Posterior vena cava (tissue), 2 donors: Measurements from ENCODE around the gene OGT. TPM values are rescaled to one million over a fixed set of nuclear protein-coding genes. Genes with fewer than 3 reads are reported as not detected.
"Not testable (repeated sequence)": the region's sequence is repeated elsewhere in the genome, so short reads cannot be mapped to it uniquely, and the experiment has no call there.

Source experiments
- DNase-seq: peaks from one replicate; pipeline ENCODE4 v3.0.0-alpha.2; 2020; ENCODE audit warnings: low spot score
- intact Hi-C, 2 donors: fragments of 100-400 bp; cut with DNase I; formaldehyde crosslinking; loops; one replicate each; pipeline versions ENCODE4 v1.14.1 to v1.14.2; 2022 to 2023
- total RNA-seq, 2 donors: library from RNA; stranded (reverse); fragmentation: NEBNext Ultra II Directional; extraction: Animal tissue kit (Norgen Biotek cat#: 25700); gene quantifications; one replicate each; pipeline ENCODE4 v1.2.1, GENCODE V29; 2021
- donor health status: DM: yes; HTN: yes; CAD: no.
- donor health status: DM: yes; HTN: yes; CAD: no.

The OGT gene
- total RNA-seq, 2 donors from 2014 or later = 93.0 to 104 TPM

DNA sequence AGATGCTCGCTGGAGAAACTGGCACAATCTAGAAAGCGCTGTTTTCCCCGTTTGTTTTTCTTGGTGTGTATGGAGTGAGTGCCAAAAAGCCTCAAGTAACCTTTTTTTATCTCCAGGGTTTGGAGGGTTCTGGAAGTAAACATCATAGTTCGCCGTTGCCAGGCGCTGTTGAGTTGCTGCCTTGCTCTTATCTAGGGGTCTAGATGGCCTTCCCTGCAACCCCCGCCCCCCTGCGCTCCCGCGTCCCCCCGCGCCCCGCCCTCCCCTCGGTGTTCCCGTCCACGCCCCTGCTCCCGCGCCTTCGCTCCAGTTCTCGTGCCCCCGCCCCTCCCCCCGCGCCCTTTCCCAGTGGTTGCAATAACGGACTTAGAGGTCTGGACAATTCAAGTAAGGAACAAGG, 44.8 kb downstream of the OGT start:
- intact Hi-C loops = no loop called here
- no peak for DNase-seq

- intact Hi-C loops = no loop called here
- no peak for DNase-seq
These were observed 45.6 kb downstream of the OGT start, which contains the start of gene GCNA for GRCh38 chrX:71578253-71579135. TSS of gene GCNA (plus strand) at chrX:71578437. CDS start at chrX:71580822, 2,385 bp downstream.

DNA sequence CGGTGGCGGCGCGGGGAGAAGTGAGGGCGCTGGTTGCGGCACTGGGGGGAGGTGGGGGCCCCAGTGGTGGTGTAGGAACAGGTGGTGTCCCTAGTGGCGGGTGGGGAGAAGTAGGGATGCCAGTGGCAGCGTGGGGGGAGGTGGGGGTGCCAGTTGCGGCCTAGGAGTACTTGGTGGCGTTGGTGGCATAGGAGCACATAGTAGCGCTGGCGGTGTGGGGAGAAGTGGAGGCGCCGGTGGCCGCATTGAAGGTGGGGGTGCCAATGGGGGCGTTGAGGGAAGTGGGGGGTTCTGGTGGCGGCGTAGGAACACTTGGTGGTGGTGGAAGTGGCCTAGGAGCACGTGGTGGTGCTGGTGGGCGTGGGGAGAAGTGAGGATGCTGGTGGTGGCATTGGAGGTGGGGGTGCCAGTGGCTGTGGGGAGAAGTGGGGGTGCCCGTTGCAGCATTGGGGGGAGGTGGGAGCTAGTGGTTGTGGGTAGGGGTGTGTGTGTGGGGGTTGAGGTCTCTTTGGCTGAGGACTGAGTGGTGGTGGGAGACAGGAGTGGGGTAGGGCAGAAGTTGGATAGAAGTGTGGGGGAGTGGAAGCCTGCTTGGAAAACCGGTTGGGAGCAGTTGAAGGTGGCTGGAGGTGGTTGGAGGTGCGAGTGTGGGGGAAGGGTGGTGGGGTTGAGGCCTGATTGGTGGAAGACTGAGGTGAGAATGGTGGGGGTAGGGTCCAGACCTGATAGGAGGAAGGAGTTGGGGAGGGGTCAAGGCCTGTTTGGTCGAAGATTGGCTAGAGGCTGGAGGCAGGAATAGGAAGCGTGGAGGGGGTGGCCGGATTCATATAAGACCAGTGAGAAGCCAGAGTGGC, 46.5 kb downstream of the OGT start:
- intact Hi-C loops = no loop called here
- DNase-seq = no peak

DNA sequence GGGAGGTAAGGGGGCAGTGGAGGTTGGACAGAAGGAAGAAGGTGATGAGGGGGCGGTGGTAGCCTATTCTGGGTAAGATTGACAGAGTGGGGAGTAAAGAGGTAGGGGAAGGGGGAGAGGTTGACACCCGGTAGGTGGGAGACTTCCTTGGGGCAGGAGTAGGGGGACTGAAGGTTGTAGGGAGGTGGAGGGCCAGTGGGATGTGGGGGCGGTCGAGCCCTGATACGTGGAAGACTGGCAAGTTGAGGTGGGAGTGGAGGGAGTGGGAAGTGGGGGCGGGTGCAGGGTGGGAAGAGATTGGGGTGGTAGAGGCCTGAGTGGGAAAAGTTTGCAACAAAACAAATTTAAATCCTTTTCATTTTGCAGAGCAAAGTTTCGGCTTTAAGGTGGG, 47.1 kb downstream of the OGT start:
- intact Hi-C loops = no loop called here
- DNase-seq = no peak

DNA sequence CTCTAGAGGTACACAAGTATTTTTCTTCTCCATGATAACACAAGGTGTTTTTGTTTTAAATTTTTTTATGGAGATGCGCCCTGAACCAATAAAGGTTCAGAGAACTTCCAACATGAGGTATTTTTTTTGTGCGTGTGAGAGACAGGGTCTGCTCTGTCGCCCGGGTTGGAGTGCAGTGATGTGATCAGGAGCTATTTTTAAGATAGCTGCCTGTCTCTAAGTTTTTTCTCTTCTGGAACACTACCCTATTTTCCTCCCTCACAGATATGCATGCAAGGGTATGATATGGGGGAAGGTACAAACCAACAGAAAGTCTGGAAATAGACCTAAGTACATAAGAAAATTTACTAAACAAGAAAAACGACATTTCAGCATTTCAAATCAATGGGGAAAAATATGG, 48.3 kb downstream of the OGT start:
- DNase-seq = no peak
- intact Hi-C loops = no loop called here

GRCh38 chrX:71586929-71587328, 54.0 kb downstream of the OGT start:
- DNase-seq = no peak
- intact Hi-C loops = no loop called here

DNA sequence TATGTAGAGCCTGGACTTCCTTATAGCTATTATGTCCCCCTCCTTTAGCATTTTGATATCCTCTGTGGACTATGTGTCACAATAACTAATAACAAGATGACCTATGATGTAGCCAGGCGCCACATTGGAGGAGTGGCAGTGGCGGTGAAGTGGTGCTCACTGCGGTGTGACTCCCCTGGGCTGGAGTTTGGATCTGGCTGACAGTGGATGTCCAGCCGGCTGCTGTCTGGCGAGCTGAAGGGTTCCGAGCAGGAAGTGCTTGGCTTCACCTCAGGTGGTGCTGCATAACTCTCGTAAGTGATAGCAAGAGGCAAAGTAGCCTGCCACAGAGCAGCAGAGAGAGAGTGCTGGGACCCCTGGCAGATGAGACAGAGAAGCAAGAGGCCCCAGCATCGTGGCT, 60.3 kb downstream of the OGT start:
- DNase-seq, intact Hi-C loops: not testable (repeated sequence)

DNA sequence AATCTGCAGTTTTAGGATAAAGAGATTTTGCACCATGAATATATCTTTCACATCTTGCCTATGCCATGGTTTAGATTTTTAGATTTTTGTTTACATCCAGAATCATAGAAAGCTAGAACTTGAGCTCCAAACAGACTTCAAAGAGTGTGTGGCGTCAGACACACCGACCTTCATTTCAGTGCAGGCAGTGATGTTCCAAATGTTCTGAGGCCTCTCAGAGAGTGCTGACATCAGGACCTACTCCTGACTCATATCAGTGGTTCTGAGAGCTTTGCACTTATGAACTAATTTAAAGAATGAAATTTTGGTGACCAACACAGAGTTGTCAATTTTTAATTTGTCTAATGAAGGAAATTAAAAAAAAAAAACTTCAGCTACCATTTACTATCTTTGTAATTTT, 67.1 kb downstream of the OGT start:
- intact Hi-C loops = no loop called here
- no peak for DNase-seq

- intact Hi-C loops = no loop called here
- DNase-seq = peak; percentile 25
These were observed 70.7 kb downstream of the OGT start for GRCh38 chrX:71603618-71604017.

DNA sequence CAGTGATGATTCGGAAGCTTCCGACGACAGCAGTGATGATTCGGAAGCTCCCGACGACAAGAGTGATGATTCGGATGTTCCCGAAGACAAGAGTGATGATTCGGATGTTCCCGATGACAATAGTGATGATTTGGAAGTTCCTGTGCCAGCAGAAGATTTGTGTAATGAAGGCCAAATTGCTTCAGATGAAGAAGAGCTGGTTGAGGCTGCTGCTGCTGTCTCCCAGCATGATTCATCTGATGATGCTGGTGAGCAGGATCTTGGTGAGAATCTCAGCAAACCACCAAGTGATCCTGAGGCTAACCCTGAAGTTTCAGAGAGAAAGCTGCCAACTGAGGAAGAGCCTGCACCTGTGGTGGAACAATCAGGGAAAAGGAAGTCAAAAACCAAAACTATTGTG, 71.2 kb downstream of the OGT start:
- intact Hi-C loops = no loop called here
- peak; percentile 20 for DNase-seq

- intact Hi-C loops = no loop called here
- peak; percentile 17 for DNase-seq
These were observed 72.1 kb downstream of the OGT start for GRCh38 chrX:71604796-71605568.

- peak; percentile 24 for DNase-seq
- intact Hi-C loops = no loop called here
These were observed 73.8 kb downstream of the OGT start for GRCh38 chrX:71606536-71607216.

- DNase-seq = no peak
- intact Hi-C loops = no loop called here
These were observed 74.6 kb downstream of the OGT start for GRCh38 chrX:71607488-71607887.

GRCh38 chrX:71609095-71609750, 76.3 kb downstream of the OGT start:
- DNase-seq = no peak

DNA sequence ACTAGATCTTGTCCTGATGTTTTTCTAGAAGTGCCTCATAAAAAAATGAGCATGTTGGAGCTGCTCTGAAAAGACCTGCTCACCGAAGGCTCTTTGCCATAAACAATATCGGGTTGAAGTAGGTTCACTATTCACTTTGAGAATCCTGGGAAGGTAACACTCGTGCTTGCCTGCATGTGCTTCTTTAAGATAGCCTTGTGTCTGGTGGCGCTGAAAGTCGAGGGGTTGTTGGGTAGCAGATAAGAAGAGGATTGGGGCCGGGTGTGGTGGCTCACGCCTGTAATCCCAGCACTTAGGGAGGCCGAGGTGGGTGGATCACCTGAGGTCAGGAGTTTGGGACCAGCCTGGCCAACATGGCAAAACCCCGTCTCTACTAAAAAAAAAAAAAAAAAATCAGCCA, 78.8 kb downstream of the OGT start:
- intact Hi-C loops, DNase-seq: not testable (repeated sequence)

More at GRCh38 chrX:71609095-71609750, 76.3 kb downstream of the OGT start:
- intact Hi-C loops = no loop called here

- no peak for DNase-seq
- intact Hi-C loops = no loop called here
These were observed 79.4 kb downstream of the OGT start for GRCh38 chrX:71612256-71612655.

- DNase-seq = no peak
These were observed 82.2 kb downstream of the OGT start for GRCh38 chrX:71615056-71615455.

GRCh38 chrX:71615954-71616353, 83.0 kb downstream of the OGT start:
- no peak for DNase-seq

More at GRCh38 chrX:71615056-71615455, 82.2 kb downstream of the OGT start:
- intact Hi-C loops = no loop called here

More at GRCh38 chrX:71615954-71616353, 83.0 kb downstream of the OGT start:
- intact Hi-C loops = no loop called here
